Suprapubic skin (tissue), 4 donors: ENCODE data around the gene ALG6. TPM values are rescaled to one million over a fixed set of nuclear protein-coding genes. Genes with fewer than 3 reads are reported as not detected.

ENCODE experiments used
- DNase-seq, 2 donors: peaks; one replicate each; pipeline ENCODE4 v3.0.0-alpha.2; 2019; ENCODE audit warnings: low spot score in 2 of 2
- H3K27ac ChIP-seq: fragments of 200-600 bp; sonication (generic); one replicate; pipeline ENCODE4 v1.5.1; 2019
- H3K27me3 ChIP-seq: fragments of 200-600 bp; sonication (generic); one replicate; pipeline ENCODE4 v1.5.1; 2019
- H3K36me3 ChIP-seq: fragments of 200-600 bp; sonication (generic); one replicate; pipeline ENCODE4 v1.5.1; 2019
- H3K4me1 ChIP-seq: fragments of 200-600 bp; sonication (generic); one replicate; pipeline ENCODE4 v1.5.1; 2019
- H3K4me3 ChIP-seq: fragments of 200-600 bp; sonication (generic); one replicate; pipeline ENCODE4 v1.5.1; 2019; ENCODE audit warnings: mild to moderate bottlenecking
- H3K9me3 ChIP-seq: fragments of 200-600 bp; sonication (generic); one replicate; pipeline ENCODE4 v1.5.1; 2019
- CTCF ChIP-seq, 2 donors: fragments of 200-600 bp in 1 of 2; fragments of 450-650 bp in 1 of 2; sonication (generic) in 1 of 2; IDR thresholded peaks; one replicate each; pipeline ENCODE4 v1.5.1; 2016 to 2019; ENCODE audit warnings: antibody characterized with exemption in 2 of 2, mild to moderate bottlenecking in 1 of 2, moderate library complexity in 1 of 2
- EP300 ChIP-seq: sonication (generic); formaldehyde crosslinking; IDR thresholded peaks from one replicate; pipeline ENCODE4 v1.6.1; 2017; ENCODE audit warnings: antibody characterized with exemption
- POLR2A ChIP-seq, 2 donors: fragments of 450-650 bp; IDR thresholded peaks; one replicate each; pipeline ENCODE4 v1.6.1; 2017; ENCODE audit warnings: antibody characterized with exemption in 2 of 2, mild to moderate bottlenecking in 2 of 2, moderate library complexity in 2 of 2
- POLR2AphosphoS5 ChIP-seq, 3 donors: sonication (generic); formaldehyde crosslinking; IDR thresholded peaks; one replicate each; pipeline ENCODE4 v1.6.1; 2017; ENCODE audit warnings: antibody characterized with exemption in 3 of 3
- WGBS: methylation state at CpG from one replicate; pipeline ENCODE4 v1.1.5; 2018; 5-methylcytosine and 5-hydroxymethylcytosine counted together
- total RNA-seq, 4 donors: library from RNA; depleted of rRNA; stranded (reverse); fragments of >200 nt; gene quantifications; one replicate each; pipeline ENCODE4 v1.1.0, GENCODE V29; 2016

The ALG6 gene
- total RNA-seq, 4 donors from 2014 or later = 10.0 to 45.0 (median 17.6) TPM

- Histone ChIP-seq H3K4me3 (no peak overlapping the region), H3K9me3 (peaks cover 3% of the 10 kb centered on the region), H3K27me3 (no peaks in the 10 kb centered on the region), H3K27ac (no peak overlapping the region), H3K36me3 (peaks cover 22% of the 10 kb centered on the region), H3K4me1 (no peaks in the 10 kb centered on the region)
- DNase-seq = no peak
- TF ChIP-seq CTCF (IDR thresholded peaks at IDR 0.05) = no peak
- TF ChIP-seq POLR2AphosphoS5 (IDR thresholded peaks at IDR 0.05) = no peak
- no peak for TF ChIP-seq EP300
- TF ChIP-seq POLR2A (IDR thresholded peaks at IDR 0.05) = no peak
Measured at GRCh38 chr1:63428815-63429214, 61.4 kb downstream of the ALG6 start.

GRCh38 chr1:63429281-63429680 is 61.9 kb downstream of the ALG6 start:
- DNase-seq = no peak
- Histone ChIP-seq H3K27me3 (no peaks in the 10 kb centered on the region), H3K27ac (no peak overlapping the region), H3K9me3 (peaks cover 3% of the 10 kb centered on the region), H3K4me1 (no peaks in the 10 kb centered on the region), H3K36me3 (peaks cover 22% of the 10 kb centered on the region), H3K4me3 (no peak overlapping the region)
- no peak for TF ChIP-seq EP300
- no peak for TF ChIP-seq POLR2A (IDR thresholded peaks at IDR 0.05)
- TF ChIP-seq POLR2AphosphoS5 (IDR thresholded peaks at IDR 0.05) = no peak
- no peak for TF ChIP-seq CTCF (IDR thresholded peaks at IDR 0.05)

GRCh38 chr1:63435161-63435560 is 67.7 kb downstream of the ALG6 start:
- H3K4me1 ChIP-seq = no peaks in the 10 kb centered on the region
- 49% methylated on average over 4 of the region's 4 CpGs for WGBS
- peaks cover 7% of the 10 kb centered on the region for H3K36me3 ChIP-seq
- DNase-seq = no peak
- H3K27ac ChIP-seq = no peak overlapping the region
- peaks cover 3% of the 10 kb centered on the region for H3K9me3 ChIP-seq
- no peak for TF ChIP-seq EP300
- TF ChIP-seq POLR2A (IDR thresholded peaks at IDR 0.05) = no peak
- no peak for TF ChIP-seq POLR2AphosphoS5 (IDR thresholded peaks at IDR 0.05)
- no peak for TF ChIP-seq CTCF (IDR thresholded peaks at IDR 0.05)
- H3K27me3 ChIP-seq = no peaks in the 10 kb centered on the region
- no peak overlapping the region for H3K4me3 ChIP-seq

- TF ChIP-seq POLR2AphosphoS5 (IDR thresholded peaks at IDR 0.05) = no peak
- TF ChIP-seq POLR2A (IDR thresholded peaks at IDR 0.05) = no peak
- no peak for TF ChIP-seq CTCF (IDR thresholded peaks at IDR 0.05)
- no peak for TF ChIP-seq EP300
- Histone ChIP-seq H3K4me3 (no peak overlapping the region), H3K4me1 (no peaks in the 10 kb centered on the region), H3K36me3 (no peaks in the 10 kb centered on the region), H3K27ac (no peak overlapping the region), H3K9me3 (no peaks in the 10 kb centered on the region), H3K27me3 (no peaks in the 10 kb centered on the region)
- no peak for DNase-seq
Measured at GRCh38 chr1:63442141-63442475, 74.7 kb downstream of the ALG6 start.

- H3K4me3 ChIP-seq = no peak overlapping the region
- H3K9me3 ChIP-seq = no peaks in the 10 kb centered on the region
- H3K27ac ChIP-seq = no peak overlapping the region
- WGBS = 87% methylated on average over 3 of the region's 3 CpGs
- DNase-seq = no peak
- no peaks in the 10 kb centered on the region for H3K4me1 ChIP-seq
- H3K36me3 ChIP-seq = no peaks in the 10 kb centered on the region
- TF ChIP-seq EP300 = no peak
- no peak for TF ChIP-seq POLR2A (IDR thresholded peaks at IDR 0.05)
- TF ChIP-seq CTCF (IDR thresholded peaks at IDR 0.05) = no peak
- TF ChIP-seq POLR2AphosphoS5 (IDR thresholded peaks at IDR 0.05) = no peak
- H3K27me3 ChIP-seq = no peaks in the 10 kb centered on the region
Measured at GRCh38 chr1:63448731-63449246, 81.4 kb downstream of the ALG6 start.
